HG02678 (cell line): ENCODE measurements around the gene SETSIP.
"Not testable (repeated sequence)": the region's sequence is repeated elsewhere in the genome, so short reads cannot be mapped to it uniquely, and the experiment has no call there.

ENCODE experiments used
- ATAC-seq: cut with Tn5 transposase; IDR thresholded peaks from one replicate; pipeline ENCODE4 v1.9.1; 2021; ENCODE audit warnings: mild to moderate bottlenecking, moderate library complexity; ENCODE audit not compliant: unreplicated experiment

The SETSIP gene

GRCh38 chr1:92065042-92065441 is 10.2 kb downstream of the SETSIP start:
- ATAC-seq, result no peak

- ATAC-seq, result no peak
Observed at GRCh38 chr1:92051948-92052347, 23.3 kb downstream of the SETSIP start.

GRCh38 chr1:92045766-92046495 is 29.3 kb downstream of the SETSIP start:
- ATAC-seq, result no peak

GRCh38 chr1:92043621-92044020 is 31.6 kb downstream of the SETSIP start:
- ATAC-seq, result no peak

GRCh38 chr1:92040971-92041370 is 34.2 kb downstream of the SETSIP start:
- no peak for ATAC-seq

GRCh38 chr1:92038695-92039346 is 36.4 kb downstream of the SETSIP start:
- ATAC-seq, result no peak

GRCh38 chr1:92037400-92037799 is 37.8 kb downstream of the SETSIP start:
- no peak for ATAC-seq

GRCh38 chr1:92031281-92032110 is 43.7 kb downstream of the SETSIP start:
- ATAC-seq, result no peak

GRCh38 chr1:92030656-92031107 is 44.5 kb downstream of the SETSIP start:
- no peak for ATAC-seq

- ATAC-seq, result no peak
Observed at GRCh38 chr1:92029241-92029922, 45.8 kb downstream of the SETSIP start.

- no peak for ATAC-seq
Observed at GRCh38 chr1:92026806-92027205, 48.4 kb downstream of the SETSIP start.

GRCh38 chr1:92026042-92026441 is 49.2 kb downstream of the SETSIP start:
- not testable (repeated sequence) for ATAC-seq
